WTC11 (cell line): ENCODE results near the gene CDH13. TPM values are rescaled to one million over a fixed set of nuclear protein-coding genes. Genes with fewer than 3 reads are reported as not detected.

Source experiments
- ATAC-seq: fragments of 200-7000 bp; cut with Tn5 transposase; 2 replicates; pipeline ENCODE4 v1.10.0; 2021; ENCODE audit warnings: mild to moderate bottlenecking, moderate library complexity
- CTCF ChIA-PET: fragments of 300-600 bp; sonication (Branson Sonifier 250); formaldehyde crosslinking; loops from one replicate; lab custom pipeline; 2021; ENCODE audit warnings: antibody characterized with exemption; lab: Charles Lee
- POLR2A ChIA-PET: fragments of 350-600 bp; sonication (Branson Sonifier 250); formaldehyde crosslinking; loops from one replicate; lab custom pipeline; 2021; ENCODE audit warnings: antibody characterized with exemption; lab: Charles Lee
- DNase-seq: peaks from one replicate; pipeline ENCODE4 v3.0.0; 2021; ENCODE audit warnings: low spot score
- H3K27ac Mint-ChIP-seq: 2 replicates; pipeline ENCODE4 v1.8.0; 2021; ENCODE audit warnings: mixed read lengths
- H3K27me3 Mint-ChIP-seq: 2 replicates; pipeline ENCODE4 v1.8.0; 2021; ENCODE audit warnings: low read depth, mild to moderate bottlenecking, moderate library complexity, mixed read lengths
- H3K36me3 Mint-ChIP-seq: 2 replicates; pipeline ENCODE4 v1.8.0; 2021; ENCODE audit warnings: mixed read lengths
- H3K4me1 Mint-ChIP-seq: 2 replicates; pipeline ENCODE4 v1.8.0; 2022; ENCODE audit warnings: mixed read lengths
- H3K4me3 Mint-ChIP-seq: 2 replicates; pipeline ENCODE4 v1.8.0; 2021; ENCODE audit warnings: mild to moderate bottlenecking, moderate library complexity, mixed read lengths
- H3K9me3 Mint-ChIP-seq: 2 replicates; pipeline ENCODE4 v1.8.0; 2021; ENCODE audit warnings: mixed read lengths
- AR ChIP-seq: fragments of 250-450 bp; sonication (Bioruptor Pico); IDR thresholded peaks from 2 replicates; pipeline ENCODE4 v1.9.0; 2021; ENCODE audit warnings: mild to moderate bottlenecking
- ARID4B ChIP-seq: sonication (generic); formaldehyde crosslinking; IDR thresholded peaks from 2 replicates; pipeline ENCODE4 v1.8.0; 2023; ENCODE audit warnings: missing genetic modification reagents, mild to moderate bottlenecking, borderline replicate concordance
- ATF1 ChIP-seq: sonication (generic); formaldehyde crosslinking; IDR thresholded peaks from 2 replicates; pipeline ENCODE4 v1.8.1; 2023; ENCODE audit warnings: mild to moderate bottlenecking, moderate library complexity, missing genetic modification reagents
- ATF3 ChIP-seq: sonication (generic); formaldehyde crosslinking; conservative IDR thresholded peaks from 2 replicates; pipeline ENCODE4 v1.8.1; 2022; ENCODE audit warnings: mild to moderate bottlenecking, missing genetic modification reagents
- ATF6 ChIP-seq: sonication (generic); formaldehyde crosslinking; IDR thresholded peaks from 2 replicates; pipeline ENCODE4 v1.8.1; 2023; ENCODE audit warnings: mild to moderate bottlenecking, missing genetic modification reagents
- CBFB ChIP-seq: sonication (generic); formaldehyde crosslinking; IDR thresholded peaks from 2 replicates; pipeline ENCODE4 v1.8.1; 2022; ENCODE audit warnings: mild to moderate bottlenecking, low read depth, missing genetic modification reagents
- CREB1 ChIP-seq: sonication (generic); formaldehyde crosslinking; IDR thresholded peaks from 2 replicates; pipeline ENCODE4 v1.8.0; 2023; ENCODE audit warnings: mild to moderate bottlenecking, missing genetic modification reagents
- CTCF ChIP-seq: fragments of 200-600 bp; IDR thresholded peaks from 2 replicates; pipeline ENCODE4 v1.8.0; 2022; ENCODE audit warnings: antibody characterized with exemption
- ERG ChIP-seq: fragments of 250-450 bp; sonication (Bioruptor Pico); IDR thresholded peaks from 2 replicates; pipeline ENCODE4 v1.8.0; 2021; ENCODE audit warnings: mild to moderate bottlenecking
- GABPB1 ChIP-seq: sonication (generic); formaldehyde crosslinking; IDR thresholded peaks from 2 replicates; pipeline ENCODE4 v1.8.1; 2023; ENCODE audit warnings: mild to moderate bottlenecking, missing genetic modification reagents
- HMGXB4 ChIP-seq: sonication (generic); formaldehyde crosslinking; IDR thresholded peaks from 2 replicates; pipeline ENCODE4 v1.8.1; 2023; ENCODE audit warnings: mild to moderate bottlenecking, moderate library complexity, missing genetic modification reagents
- IRF2 ChIP-seq: sonication (generic); formaldehyde crosslinking; IDR thresholded peaks from 2 replicates; pipeline ENCODE4 v1.8.0; 2022; ENCODE audit warnings: low read depth, missing genetic modification reagents, borderline replicate concordance
- MAX ChIP-seq: sonication (generic); formaldehyde crosslinking; IDR thresholded peaks from 2 replicates; pipeline ENCODE4 v1.8.0; 2022; ENCODE audit warnings: mild to moderate bottlenecking, missing genetic modification reagents
- MYBL2 ChIP-seq: sonication (generic); formaldehyde crosslinking; IDR thresholded peaks from 2 replicates; pipeline ENCODE4 v1.8.1; 2023; ENCODE audit warnings: mild to moderate bottlenecking, moderate library complexity, missing genetic modification reagents
- RORB ChIP-seq: fragments of 250-450 bp; sonication (Bioruptor Pico); IDR thresholded peaks from 2 replicates; pipeline ENCODE4 v1.9.0; 2021; ENCODE audit warnings: mild to moderate bottlenecking
- SMAD3 ChIP-seq: sonication (generic); formaldehyde crosslinking; IDR thresholded peaks from 2 replicates; pipeline ENCODE4 v1.8.0; 2022; ENCODE audit warnings: missing genetic modification reagents, mild to moderate bottlenecking, borderline replicate concordance
- TEAD4 ChIP-seq: sonication (generic); formaldehyde crosslinking; IDR thresholded peaks from 2 replicates; pipeline ENCODE4 v1.8.0; 2022; ENCODE audit warnings: mild to moderate bottlenecking, missing genetic modification reagents
- TP53 ChIP-seq: sonication (generic); formaldehyde crosslinking; IDR thresholded peaks from 2 replicates; pipeline ENCODE4 v1.8.1; 2023; ENCODE audit warnings: mild to moderate bottlenecking, missing genetic modification reagents
- ZBTB21 ChIP-seq: sonication (generic); formaldehyde crosslinking; IDR thresholded peaks from 2 replicates; pipeline ENCODE4 v1.8.1; 2023; ENCODE audit warnings: mild to moderate bottlenecking, missing genetic modification reagents, borderline replicate concordance
- ZMAT4 ChIP-seq: fragments of 250-450 bp; sonication (Bioruptor Pico); IDR thresholded peaks from 2 replicates; pipeline ENCODE4 v1.9.0; 2021; ENCODE audit warnings: mild to moderate bottlenecking
- ZNF138 ChIP-seq: sonication (generic); formaldehyde crosslinking; conservative IDR thresholded peaks from 2 replicates; pipeline ENCODE4 v1.8.1; 2022; ENCODE audit warnings: mild to moderate bottlenecking, moderate library complexity, missing genetic modification reagents
- total RNA-seq: library from RNA; stranded (reverse); gene quantifications from 3 replicates; pipeline ENCODE4 v1.2.3, GENCODE V29; 2021

CDH13 gene
- total RNA-seq, 1 experiment from 2014 or later = 0.81 TPM

GRCh38 chr16:82741073-82741615, 114.4 kb downstream of the CDH13 start (continued):
- no peak for TF ChIP-seq ARID4B (CRISPR knock-in tag)
- TF ChIP-seq HMGXB4 (CRISPR knock-in tag) = no peak
- TF ChIP-seq IRF2 (CRISPR knock-in tag) = no peak
- TF ChIP-seq ATF3 (CRISPR knock-in tag) = no peak
- TF ChIP-seq ZBTB21 (CRISPR knock-in tag) = no peak
- no peak for TF ChIP-seq MYBL2 (CRISPR knock-in tag)
- no peak for TF ChIP-seq GABPB1 (CRISPR knock-in tag)

GRCh38 chr16:82744958-82745357, 118.2 kb downstream of the CDH13 start:
- ChIA-PET CTCF (no interaction called here), POLR2A (no interaction called here)
- Mint-ChIP-seq H3K27ac (no peak overlapping the region), H3K9me3 (peaks cover 5% of the 10 kb centered on the region), H3K36me3 (no peaks in the 10 kb centered on the region), H3K27me3 (no peaks in the 10 kb centered on the region; the same call in 1 of the 2 replicates), H3K4me1 (peaks cover 19% of the 10 kb centered on the region), H3K4me3 (no peak overlapping the region)
- DNase-seq (no peak), ATAC-seq (no peak)
- TF ChIP-seq ERG (no peak), TP53 (CRISPR knock-in tag) (no peak), TEAD4 (CRISPR knock-in tag) (no peak), SMAD3 (CRISPR knock-in tag) (no peak), CREB1 (no peak), AR (CRISPR knock-in tag) (no peak), ZMAT4 (CRISPR knock-in tag) (no peak), ATF1 (no peak), CTCF (no peak), ZNF138 (CRISPR knock-in tag) (no peak), CBFB (CRISPR knock-in tag) (no peak), ATF6 (CRISPR knock-in tag) (no peak), MAX (CRISPR knock-in tag) (no peak), RORB (CRISPR knock-in tag) (no peak)
